Measurements from ENCODE around the gene ALK. TPM values are rescaled to one million over a fixed set of nuclear protein-coding genes. Genes with fewer than 3 reads are reported as not detected.

The ALK gene
- total and polyA plus RNA-seq, 2 experiments from 2014 or later, result 0.35 TPM; not detected in 1

DNA sequence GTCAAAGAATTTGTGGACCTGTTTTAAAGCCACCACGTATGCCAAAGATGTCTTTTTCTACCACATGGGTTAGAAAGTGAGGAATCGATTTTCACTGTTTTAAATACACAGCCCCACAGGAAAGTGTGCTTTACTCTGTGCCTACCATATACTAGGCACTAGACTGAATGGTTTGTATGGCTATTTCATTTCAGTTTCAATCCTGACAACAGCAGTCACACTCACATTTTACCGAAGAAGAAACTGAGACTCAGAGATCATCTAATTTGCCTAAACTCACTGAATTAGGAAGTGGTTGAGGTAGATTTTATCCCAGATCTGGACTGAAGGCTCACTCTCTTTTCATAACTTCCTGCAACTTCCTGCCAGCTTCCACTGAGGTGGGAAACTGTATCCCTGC is 176.4 kb downstream of the ALK start:
- H3K36me3 Mint-ChIP-seq (ENCODE audit: low read depth), result no peaks in the 10 kb centered on the region
- H3K36me3 ChIP-seq (ENCODE audit: insufficient read depth), result no peaks in the 10 kb centered on the region
- H3K4me1 Mint-ChIP-seq, result no peaks in the 10 kb centered on the region
- H3K9me2 ChIP-seq (ENCODE audit: insufficient read depth), result no peaks in the 10 kb centered on the region
- H3K79me2 ChIP-seq (replicated peaks; ENCODE audit: insufficient read depth), result no peaks in the 10 kb centered on the region
- no peak overlapping the region for H2AFZ ChIP-seq
- H3K9me3 Mint-ChIP-seq, result no peaks in the 10 kb centered on the region
- TF ChIP-seq ZNF114 (CRISPR knock-in tag; IDR thresholded peaks at IDR 0.05), result no peak
- TF ChIP-seq JUNB (IDR thresholded peaks at IDR 0.05; ENCODE audit: unreplicated experiment), result no peak
- TF ChIP-seq STAT1 (IDR thresholded peaks at IDR 0.05; ENCODE audit: unreplicated experiment), result no peak
- no peak for TF ChIP-seq EZH2phosphoT487 (IDR thresholded peaks at IDR 0.05; ENCODE audit: unreplicated experiment)
- TF ChIP-seq, protein P1, sequence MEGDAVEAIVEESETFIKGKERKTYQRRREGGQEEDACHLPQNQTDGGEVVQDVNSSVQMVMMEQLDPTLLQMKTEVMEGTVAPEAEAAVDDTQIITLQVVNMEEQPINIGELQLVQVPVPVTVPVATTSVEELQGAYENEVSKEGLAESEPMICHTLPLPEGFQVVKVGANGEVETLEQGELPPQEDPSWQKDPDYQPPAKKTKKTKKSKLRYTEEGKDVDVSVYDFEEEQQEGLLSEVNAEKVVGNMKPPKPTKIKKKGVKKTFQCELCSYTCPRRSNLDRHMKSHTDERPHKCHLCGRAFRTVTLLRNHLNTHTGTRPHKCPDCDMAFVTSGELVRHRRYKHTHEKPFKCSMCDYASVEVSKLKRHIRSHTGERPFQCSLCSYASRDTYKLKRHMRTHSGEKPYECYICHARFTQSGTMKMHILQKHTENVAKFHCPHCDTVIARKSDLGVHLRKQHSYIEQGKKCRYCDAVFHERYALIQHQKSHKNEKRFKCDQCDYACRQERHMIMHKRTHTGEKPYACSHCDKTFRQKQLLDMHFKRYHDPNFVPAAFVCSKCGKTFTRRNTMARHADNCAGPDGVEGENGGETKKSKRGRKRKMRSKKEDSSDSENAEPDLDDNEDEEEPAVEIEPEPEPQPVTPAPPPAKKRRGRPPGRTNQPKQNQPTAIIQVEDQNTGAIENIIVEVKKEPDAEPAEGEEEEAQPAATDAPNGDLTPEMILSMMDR (conservative IDR thresholded peaks at IDR 0.05; ENCODE audit: low read depth in 2 of 2), result no peak
- TF ChIP-seq ZNF331 (CRISPR knock-in tag; IDR thresholded peaks at IDR 0.05; ENCODE audit: low read depth), result no peak
- TF ChIP-seq POLR2AphosphoS5 (IDR thresholded peaks at IDR 0.05; ENCODE audit: low read depth), result no peak
- TF ChIP-seq, protein P2, sequence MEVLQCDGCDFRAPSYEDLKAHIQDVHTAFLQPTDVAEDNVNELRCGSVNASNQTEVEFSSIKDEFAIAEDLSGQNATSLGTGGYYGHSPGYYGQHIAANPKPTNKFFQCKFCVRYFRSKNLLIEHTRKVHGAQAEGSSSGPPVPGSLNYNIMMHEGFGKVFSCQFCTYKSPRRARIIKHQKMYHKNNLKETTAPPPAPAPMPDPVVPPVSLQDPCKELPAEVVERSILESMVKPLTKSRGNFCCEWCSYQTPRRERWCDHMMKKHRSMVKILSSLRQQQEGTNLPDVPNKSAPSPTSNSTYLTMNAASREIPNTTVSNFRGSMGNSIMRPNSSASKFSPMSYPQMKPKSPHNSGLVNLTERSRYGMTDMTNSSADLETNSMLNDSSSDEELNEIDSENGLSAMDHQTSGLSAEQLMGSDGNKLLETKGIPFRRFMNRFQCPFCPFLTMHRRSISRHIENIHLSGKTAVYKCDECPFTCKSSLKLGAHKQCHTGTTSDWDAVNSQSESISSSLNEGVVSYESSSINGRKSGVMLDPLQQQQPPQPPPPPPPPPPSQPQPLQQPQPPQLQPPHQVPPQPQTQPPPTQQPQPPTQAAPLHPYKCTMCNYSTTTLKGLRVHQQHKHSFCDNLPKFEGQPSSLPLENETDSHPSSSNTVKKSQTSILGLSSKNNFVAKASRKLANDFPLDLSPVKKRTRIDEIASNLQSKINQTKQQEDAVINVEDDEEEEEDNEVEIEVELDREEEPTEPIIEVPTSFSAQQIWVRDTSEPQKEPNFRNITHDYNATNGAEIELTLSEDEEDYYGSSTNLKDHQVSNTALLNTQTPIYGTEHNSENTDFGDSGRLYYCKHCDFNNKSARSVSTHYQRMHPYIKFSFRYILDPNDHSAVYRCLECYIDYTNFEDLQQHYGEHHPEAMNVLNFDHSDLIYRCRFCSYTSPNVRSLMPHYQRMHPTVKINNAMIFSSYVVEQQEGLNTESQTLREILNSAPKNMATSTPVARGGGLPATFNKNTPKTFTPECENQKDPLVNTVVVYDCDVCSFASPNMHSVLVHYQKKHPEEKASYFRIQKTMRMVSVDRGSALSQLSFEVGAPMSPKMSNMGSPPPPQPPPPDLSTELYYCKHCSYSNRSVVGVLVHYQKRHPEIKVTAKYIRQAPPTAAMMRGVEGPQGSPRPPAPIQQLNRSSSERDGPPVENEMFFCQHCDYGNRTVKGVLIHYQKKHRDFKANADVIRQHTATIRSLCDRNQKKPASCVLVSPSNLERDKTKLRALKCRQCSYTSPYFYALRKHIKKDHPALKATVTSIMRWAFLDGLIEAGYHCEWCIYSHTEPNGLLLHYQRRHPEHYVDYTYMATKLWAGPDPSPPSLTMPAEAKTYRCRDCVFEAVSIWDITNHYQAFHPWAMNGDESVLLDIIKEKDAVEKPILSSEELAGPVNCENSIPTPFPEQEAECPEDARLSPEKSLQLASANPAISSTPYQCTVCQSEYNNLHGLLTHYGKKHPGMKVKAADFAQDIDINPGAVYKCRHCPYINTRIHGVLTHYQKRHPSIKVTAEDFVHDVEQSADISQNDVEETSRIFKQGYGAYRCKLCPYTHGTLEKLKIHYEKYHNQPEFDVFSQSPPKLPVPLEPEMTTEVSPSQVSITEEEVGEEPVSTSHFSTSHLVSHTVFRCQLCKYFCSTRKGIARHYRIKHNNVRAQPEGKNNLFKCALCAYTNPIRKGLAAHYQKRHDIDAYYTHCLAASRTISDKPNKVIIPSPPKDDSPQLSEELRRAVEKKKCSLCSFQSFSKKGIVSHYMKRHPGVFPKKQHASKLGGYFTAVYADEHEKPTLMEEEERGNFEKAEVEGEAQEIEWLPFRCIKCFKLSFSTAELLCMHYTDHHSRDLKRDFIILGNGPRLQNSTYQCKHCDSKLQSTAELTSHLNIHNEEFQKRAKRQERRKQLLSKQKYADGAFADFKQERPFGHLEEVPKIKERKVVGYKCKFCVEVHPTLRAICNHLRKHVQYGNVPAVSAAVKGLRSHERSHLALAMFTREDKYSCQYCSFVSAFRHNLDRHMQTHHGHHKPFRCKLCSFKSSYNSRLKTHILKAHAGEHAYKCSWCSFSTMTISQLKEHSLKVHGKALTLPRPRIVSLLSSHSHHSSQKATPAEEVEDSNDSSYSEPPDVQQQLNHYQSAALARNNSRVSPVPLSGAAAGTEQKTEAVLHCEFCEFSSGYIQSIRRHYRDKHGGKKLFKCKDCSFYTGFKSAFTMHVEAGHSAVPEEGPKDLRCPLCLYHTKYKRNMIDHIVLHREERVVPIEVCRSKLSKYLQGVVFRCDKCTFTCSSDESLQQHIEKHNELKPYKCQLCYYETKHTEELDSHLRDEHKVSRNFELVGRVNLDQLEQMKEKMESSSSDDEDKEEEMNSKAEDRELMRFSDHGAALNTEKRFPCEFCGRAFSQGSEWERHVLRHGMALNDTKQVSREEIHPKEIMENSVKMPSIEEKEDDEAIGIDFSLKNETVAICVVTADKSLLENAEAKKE (CRISPR knock-in tag; IDR thresholded peaks at IDR 0.05), result no peak
- no peak for TF ChIP-seq EZH2 (IDR thresholded peaks at IDR 0.05; ENCODE audit: low read depth, unreplicated experiment)
- TF ChIP-seq CREB1 (CRISPR knock-in tag; IDR thresholded peaks at IDR 0.05; ENCODE audit: low read depth), result no peak
- TF ChIP-seq, protein P3, sequence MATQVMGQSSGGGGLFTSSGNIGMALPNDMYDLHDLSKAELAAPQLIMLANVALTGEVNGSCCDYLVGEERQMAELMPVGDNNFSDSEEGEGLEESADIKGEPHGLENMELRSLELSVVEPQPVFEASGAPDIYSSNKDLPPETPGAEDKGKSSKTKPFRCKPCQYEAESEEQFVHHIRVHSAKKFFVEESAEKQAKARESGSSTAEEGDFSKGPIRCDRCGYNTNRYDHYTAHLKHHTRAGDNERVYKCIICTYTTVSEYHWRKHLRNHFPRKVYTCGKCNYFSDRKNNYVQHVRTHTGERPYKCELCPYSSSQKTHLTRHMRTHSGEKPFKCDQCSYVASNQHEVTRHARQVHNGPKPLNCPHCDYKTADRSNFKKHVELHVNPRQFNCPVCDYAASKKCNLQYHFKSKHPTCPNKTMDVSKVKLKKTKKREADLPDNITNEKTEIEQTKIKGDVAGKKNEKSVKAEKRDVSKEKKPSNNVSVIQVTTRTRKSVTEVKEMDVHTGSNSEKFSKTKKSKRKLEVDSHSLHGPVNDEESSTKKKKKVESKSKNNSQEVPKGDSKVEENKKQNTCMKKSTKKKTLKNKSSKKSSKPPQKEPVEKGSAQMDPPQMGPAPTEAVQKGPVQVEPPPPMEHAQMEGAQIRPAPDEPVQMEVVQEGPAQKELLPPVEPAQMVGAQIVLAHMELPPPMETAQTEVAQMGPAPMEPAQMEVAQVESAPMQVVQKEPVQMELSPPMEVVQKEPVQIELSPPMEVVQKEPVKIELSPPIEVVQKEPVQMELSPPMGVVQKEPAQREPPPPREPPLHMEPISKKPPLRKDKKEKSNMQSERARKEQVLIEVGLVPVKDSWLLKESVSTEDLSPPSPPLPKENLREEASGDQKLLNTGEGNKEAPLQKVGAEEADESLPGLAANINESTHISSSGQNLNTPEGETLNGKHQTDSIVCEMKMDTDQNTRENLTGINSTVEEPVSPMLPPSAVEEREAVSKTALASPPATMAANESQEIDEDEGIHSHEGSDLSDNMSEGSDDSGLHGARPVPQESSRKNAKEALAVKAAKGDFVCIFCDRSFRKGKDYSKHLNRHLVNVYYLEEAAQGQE (IDR thresholded peaks at IDR 0.05; ENCODE audit: unreplicated experiment), result no peak
- TF ChIP-seq, protein P4, sequence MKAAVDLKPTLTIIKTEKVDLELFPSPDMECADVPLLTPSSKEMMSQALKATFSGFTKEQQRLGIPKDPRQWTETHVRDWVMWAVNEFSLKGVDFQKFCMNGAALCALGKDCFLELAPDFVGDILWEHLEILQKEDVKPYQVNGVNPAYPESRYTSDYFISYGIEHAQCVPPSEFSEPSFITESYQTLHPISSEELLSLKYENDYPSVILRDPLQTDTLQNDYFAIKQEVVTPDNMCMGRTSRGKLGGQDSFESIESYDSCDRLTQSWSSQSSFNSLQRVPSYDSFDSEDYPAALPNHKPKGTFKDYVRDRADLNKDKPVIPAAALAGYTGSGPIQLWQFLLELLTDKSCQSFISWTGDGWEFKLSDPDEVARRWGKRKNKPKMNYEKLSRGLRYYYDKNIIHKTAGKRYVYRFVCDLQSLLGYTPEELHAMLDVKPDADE (IDR thresholded peaks at IDR 0.05), result no peak
- no peak for TF ChIP-seq NANOG (IDR thresholded peaks at IDR 0.05; ENCODE audit: borderline replicate concordance)
- DNase-seq (ENCODE audit: low spot score) (no peak), ATAC-seq (no peak)
- no peak overlapping the region for H3K4me2 ChIP-seq
- H4K20me1 ChIP-seq (replicated peaks; ENCODE audit: insufficient read depth), result no peaks in the 10 kb centered on the region
- no peak overlapping the region for H3K27ac ChIP-seq (ENCODE audit: low read depth)
- H3K27me3 ChIP-seq (ENCODE audit: insufficient read depth), result no peaks in the 10 kb centered on the region
- H3K27me3 Mint-ChIP-seq (ENCODE audit: insufficient read depth, low read depth, poor library complexity), result peaks cover 1% of the 10 kb centered on the region
- H3K4me3 ChIP-seq, result no peak overlapping the region
- H3F3A ChIP-seq (replicated peaks; ENCODE audit: low read depth), result no peaks in the 10 kb centered on the region
- no peaks in the 10 kb centered on the region for H3K4me1 ChIP-seq (ENCODE audit: insufficient read depth)
- no peak overlapping the region for H3K27ac Mint-ChIP-seq
- no peak overlapping the region for H3K4me3 Mint-ChIP-seq
